Panc1 (cell line): Measurements from ENCODE around the gene PDE4B.

ENCODE experiments used
- POLR2AphosphoS5 ChIP-seq: IDR thresholded peaks from 2 replicates; pipeline ENCODE4 v1.6.1; 2012; ENCODE audit warnings: mild to moderate bottlenecking, low read depth, low read length, moderate library complexity
- SIN3A ChIP-seq: IDR thresholded peaks from 2 replicates; pipeline ENCODE4 v1.6.1; 2012; ENCODE audit warnings: low read depth, mild to moderate bottlenecking, low read length, moderate library complexity, borderline replicate concordance; ENCODE audit not compliant: insufficient read depth
- TF ChIP-seq, protein P1 (sequence below), 2 experiments: IDR thresholded peaks; 2 replicates each; pipeline ENCODE4 v1.6.1; 2011 to 2012; ENCODE audit warnings: low read depth in 2 of 2, control low read depth in 1 of 2, low read length in 1 of 2, mild to moderate bottlenecking in 1 of 2, moderate library complexity in 1 of 2; ENCODE audit not compliant: insufficient read depth in 1 of 2
- TF ChIP-seq, protein P2 (sequence below): fragments of 450-650 bp; IDR thresholded peaks from 2 replicates; pipeline ENCODE4 v1.5.1; 2017; ENCODE audit warnings: mild to moderate bottlenecking

DNA sequence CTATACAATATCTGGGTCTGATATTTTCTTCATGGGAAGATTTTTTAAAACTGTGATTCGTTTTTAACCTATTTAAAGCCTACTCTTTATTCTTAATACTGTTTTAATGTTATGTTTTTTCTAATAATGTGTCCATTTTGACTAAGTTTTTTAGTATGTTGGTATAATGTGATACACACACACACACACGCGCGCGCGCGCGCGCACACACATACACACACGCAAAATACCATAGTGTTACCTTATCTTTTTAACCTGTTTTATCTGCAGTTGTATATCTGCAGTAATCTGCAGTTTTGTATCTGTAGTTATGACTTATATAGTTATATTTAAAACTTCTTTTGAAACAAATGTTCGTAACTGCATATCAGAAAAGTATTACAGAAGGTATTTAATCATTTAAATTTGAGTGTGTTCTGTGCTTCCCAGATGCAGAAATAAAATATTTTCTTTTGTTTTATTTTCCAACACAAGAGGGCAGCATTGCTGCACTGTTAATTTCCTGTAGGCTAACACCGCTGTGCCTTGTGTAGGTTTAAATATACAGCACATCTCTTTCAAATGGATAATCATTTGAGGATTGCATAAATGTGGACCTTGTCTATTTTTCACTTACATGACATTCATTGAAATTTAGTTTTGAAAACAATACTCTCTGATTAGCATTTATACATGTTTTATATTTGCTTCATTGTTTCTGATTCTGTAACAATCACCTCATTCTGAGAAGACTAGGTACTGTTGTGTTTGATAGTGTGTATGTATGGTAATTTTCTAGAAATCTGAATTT, 166.1 kb downstream of the PDE4B start:
- TF ChIP-seq, protein P1, sequence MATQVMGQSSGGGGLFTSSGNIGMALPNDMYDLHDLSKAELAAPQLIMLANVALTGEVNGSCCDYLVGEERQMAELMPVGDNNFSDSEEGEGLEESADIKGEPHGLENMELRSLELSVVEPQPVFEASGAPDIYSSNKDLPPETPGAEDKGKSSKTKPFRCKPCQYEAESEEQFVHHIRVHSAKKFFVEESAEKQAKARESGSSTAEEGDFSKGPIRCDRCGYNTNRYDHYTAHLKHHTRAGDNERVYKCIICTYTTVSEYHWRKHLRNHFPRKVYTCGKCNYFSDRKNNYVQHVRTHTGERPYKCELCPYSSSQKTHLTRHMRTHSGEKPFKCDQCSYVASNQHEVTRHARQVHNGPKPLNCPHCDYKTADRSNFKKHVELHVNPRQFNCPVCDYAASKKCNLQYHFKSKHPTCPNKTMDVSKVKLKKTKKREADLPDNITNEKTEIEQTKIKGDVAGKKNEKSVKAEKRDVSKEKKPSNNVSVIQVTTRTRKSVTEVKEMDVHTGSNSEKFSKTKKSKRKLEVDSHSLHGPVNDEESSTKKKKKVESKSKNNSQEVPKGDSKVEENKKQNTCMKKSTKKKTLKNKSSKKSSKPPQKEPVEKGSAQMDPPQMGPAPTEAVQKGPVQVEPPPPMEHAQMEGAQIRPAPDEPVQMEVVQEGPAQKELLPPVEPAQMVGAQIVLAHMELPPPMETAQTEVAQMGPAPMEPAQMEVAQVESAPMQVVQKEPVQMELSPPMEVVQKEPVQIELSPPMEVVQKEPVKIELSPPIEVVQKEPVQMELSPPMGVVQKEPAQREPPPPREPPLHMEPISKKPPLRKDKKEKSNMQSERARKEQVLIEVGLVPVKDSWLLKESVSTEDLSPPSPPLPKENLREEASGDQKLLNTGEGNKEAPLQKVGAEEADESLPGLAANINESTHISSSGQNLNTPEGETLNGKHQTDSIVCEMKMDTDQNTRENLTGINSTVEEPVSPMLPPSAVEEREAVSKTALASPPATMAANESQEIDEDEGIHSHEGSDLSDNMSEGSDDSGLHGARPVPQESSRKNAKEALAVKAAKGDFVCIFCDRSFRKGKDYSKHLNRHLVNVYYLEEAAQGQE (IDR thresholded peaks at IDR 0.05; ENCODE audit: insufficient read depth in 1 of 2, low read depth in 2 of 2, low read length in 1 of 2) = no peak
- TF ChIP-seq POLR2AphosphoS5 (no peak), SIN3A (no peak)
- TF ChIP-seq, protein P2, sequence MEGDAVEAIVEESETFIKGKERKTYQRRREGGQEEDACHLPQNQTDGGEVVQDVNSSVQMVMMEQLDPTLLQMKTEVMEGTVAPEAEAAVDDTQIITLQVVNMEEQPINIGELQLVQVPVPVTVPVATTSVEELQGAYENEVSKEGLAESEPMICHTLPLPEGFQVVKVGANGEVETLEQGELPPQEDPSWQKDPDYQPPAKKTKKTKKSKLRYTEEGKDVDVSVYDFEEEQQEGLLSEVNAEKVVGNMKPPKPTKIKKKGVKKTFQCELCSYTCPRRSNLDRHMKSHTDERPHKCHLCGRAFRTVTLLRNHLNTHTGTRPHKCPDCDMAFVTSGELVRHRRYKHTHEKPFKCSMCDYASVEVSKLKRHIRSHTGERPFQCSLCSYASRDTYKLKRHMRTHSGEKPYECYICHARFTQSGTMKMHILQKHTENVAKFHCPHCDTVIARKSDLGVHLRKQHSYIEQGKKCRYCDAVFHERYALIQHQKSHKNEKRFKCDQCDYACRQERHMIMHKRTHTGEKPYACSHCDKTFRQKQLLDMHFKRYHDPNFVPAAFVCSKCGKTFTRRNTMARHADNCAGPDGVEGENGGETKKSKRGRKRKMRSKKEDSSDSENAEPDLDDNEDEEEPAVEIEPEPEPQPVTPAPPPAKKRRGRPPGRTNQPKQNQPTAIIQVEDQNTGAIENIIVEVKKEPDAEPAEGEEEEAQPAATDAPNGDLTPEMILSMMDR = peak; percentile 68; the same call in 1 of the 2 replicates
